NCI-H2107 treated with DMSO at 0.1 percent for 48 hours (cell line): Measurements from ENCODE around the gene FADS1.

Source experiments
- DNase-seq: peaks from one replicate; lab custom pipeline; 2025; ENCODE audit not compliant: unreplicated experiment; lab: John Stamatoyannopoulos, UW

The FADS1 gene

GRCh38 chr11:61827571-61828378, 11.0 kb upstream of the FADS1 start, which contains the start of gene FADS2:
Gene FADS2 (plus strand): TSS chr11:61828300. CDS start chr11:61828391, 91 bp downstream.
- peak; percentile 89 for DNase-seq

GRCh38 chr11:61826930-61827570, 10.2 kb upstream of the FADS1 start:
- DNase-seq: peak; percentile 25

- no peak for DNase-seq
Measured at GRCh38 chr11:61820174-61820573, 3.4 kb upstream of the FADS1 start.

- DNase-seq: no peak
Measured at GRCh38 chr11:61817471-61818202, 834 bp upstream of the FADS1 start.

DNA sequence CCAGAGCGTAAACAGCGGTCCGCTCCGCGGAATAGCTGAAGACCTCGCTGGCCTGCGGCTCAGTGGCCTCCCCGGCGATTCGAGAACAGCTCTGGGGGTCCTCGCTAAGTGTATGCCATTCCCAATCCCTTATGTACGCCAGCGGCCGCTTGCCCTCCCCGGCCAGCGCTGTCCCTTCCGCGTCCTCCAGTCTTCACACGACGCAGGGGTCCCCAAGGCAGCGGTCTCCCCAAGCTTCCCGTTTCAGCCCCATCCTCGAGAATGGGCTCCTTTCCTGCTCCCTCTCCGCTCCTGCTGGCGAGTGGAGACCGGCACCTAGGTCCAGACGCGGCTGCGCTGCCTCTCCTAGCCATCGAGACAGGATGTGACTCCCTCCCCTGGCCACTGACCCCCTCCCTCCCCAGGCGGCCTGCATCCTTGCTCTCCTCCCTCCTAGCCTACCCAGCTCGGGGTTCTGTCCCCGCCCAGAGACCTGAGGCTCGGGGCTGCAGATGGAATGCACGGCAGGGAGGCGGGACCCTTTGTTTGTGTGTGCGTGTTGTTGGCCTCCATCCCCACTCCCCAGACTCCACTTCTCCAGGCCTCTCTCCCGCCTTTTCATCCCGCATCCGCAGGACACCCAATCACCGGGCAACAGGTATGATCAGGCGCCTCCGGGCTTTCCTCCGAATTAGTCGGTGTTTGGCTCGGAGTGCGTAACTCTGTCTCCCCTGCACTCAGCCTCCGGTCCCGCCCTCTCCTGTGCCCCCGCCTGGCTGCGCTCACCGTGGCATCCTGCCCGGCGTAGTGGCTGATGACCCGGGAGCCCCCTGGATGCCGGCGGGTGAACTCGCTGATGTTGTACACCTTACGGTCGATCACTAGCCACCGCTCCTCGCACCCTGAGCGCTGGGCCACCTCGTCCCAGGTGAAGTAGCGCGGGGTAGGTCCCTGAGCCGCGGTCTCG, 740 bp downstream of the FADS1 start:
- DNase-seq: peak; percentile 50

GRCh38 chr11:61814958-61815789, 1.6 kb downstream of the FADS1 start:
- DNase-seq: peak; percentile 49

DNA sequence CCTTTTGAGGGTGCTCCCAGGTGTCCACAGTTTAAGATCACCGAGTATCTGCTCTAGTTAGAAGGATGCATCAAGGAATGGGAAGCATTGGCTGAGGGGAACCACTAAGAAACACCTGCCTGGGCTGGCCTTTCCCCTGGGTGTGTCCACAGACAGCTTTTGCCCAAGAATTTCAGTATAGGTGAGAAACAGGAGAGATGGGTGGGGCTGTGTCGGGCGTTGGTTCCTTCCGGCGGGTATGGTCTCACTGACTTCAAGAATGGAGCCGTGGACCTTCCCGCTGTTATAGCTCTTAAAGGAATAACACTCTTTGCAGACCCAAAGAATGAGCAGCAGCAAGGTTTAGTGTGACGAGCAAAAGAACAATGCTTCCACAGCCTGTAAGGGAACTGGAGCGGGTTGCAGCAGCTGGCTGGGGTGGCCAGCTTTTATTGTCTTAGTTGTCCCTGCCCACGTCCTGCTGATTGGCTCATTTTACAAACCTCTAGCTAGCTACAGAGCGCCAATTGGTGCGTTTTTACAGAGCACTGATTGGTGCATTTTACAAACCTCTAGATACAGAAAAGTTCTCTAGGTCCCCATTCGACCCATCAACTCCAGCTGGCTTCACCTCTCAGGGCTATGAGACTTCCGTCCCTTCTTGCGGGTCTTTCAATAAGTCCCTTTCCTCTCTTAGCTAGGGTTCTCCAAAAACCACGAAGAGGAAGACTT, 2.4 kb downstream of the FADS1 start:
- DNase-seq: no peak

DNA sequence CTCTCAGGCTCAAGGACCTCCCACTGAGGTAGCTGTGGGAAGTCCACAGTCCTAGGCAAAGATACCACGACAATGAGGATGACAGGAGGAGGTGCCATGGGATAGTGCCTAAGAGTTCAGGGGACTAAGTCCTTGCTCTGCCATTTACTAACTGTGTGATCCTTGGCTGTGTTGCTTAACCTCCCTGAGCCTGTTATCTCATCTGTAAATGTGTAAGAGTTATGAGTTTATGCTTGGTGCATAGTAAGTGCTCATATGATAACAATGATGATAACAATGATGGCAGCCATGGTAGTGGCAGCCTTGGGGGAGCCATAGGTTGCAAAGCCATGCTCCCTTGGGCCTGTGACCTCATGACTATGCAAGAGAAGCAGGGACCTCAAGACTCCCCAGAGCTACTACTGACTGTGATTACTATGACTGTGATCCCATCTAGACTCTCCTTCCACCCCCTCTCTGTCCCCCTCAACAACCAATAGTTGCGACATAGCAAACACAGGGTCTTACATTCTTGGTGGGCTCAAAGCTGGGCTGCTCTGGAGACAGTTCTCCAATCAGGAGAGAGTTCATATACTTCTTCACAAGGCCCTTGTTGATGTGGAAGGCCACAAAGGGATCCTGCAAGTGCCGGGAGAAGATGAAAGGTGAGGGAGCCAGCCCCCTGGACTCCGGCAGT, 3.9 kb downstream of the FADS1 start:
- no peak for DNase-seq

DNA sequence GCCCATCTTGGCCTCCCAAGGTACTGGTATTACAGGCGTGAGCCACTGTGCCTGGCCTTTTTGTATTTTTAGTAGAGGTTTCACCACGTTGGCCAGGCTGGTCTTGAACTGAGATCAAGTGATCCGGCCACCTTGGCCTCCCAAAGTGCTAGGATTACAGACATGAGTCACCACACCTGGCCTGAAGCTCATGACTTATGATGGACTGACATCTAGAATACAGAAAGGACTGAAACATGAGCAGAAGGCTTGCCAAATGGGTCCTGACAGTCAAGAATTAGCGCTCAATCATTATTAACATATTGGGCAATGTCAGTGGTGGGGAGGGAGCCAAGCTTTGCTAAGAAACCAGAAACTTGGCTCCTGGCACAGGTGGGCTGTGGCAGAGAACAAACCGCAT, 5.0 kb downstream of the FADS1 start:
- DNase-seq: no peak

DNA sequence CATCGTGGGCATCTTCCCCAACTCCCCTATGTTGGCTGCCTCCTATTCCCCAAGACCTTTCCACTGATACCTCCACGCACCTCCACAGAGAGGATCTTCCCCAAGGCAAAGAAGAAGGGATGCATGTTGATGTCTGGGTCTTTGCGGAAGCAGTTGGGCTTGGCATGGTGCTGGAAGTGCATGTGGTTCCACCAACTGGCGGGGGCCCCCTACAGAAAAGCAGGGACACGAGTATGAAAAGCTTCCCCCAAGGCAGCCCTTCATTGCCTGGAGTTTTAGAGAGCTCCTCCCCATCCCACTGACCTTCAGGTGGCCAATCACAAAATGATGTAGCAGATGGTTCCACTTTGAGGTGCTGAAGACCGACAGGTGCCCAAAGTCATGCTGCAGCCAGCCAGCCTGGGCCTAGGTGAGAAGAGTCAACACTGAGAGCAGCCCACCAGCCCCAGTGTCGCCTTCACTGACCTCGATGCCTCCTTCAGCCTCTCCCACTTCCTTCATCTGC, 6.1 kb downstream of the FADS1 start:
- no peak for DNase-seq

GRCh38 chr11:61806785-61807184, 10.0 kb downstream of the FADS1 start:
- no peak for DNase-seq

GRCh38 chr11:61805146-61805545, 11.7 kb downstream of the FADS1 start:
- no peak for DNase-seq

DNA sequence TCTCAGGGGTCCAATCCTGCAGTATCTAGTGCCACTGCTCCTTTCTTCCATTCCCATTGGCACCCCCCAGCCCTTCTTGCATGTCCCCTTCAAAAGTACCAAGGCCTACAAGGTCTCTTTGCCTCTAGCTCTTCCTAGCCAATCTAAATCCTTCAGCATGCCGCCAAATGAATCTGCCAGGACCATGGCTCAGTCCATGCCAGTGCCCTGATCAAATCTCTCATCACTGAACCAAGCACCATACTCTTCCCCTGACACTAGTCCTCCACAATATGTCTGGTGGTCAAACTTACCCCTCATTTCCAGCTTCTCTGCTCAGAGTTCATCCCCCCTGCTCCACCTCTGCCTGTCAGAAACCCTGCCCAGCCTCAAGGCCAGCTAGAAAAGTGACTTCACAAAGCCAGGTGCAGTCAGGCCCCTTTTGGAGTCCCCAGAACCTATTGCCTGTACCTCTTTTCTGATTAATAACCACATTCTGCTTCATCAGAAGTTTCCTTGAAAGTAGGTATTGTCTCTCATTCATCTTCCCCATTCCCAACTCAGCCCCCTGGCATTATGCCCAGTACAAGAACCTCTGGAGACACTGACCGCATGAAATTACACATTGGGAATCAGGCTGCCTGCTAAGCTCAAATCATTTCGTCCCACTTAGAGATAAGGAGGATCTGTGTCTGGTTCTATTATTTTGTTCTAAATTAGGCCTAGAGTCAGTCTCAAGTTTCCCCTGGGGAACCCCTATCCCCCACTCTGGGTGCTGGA, 12.7 kb downstream of the FADS1 start:
- no peak for DNase-seq

- no peak for DNase-seq
Measured at GRCh38 chr11:61802605-61803004, 14.2 kb downstream of the FADS1 start.

GRCh38 chr11:61800331-61801281, 16.2 kb downstream of the FADS1 start:
- no peak for DNase-seq

GRCh38 chr11:61799665-61800284, 17.0 kb downstream of the FADS1 start:
- no peak for DNase-seq
